ENCODE results near the gene KCNMA1. TPM values are rescaled to one million over a fixed set of nuclear protein-coding genes. Genes with fewer than 3 reads are reported as not detected.
A peak's percentile ranks its signal among the peaks of the same experiment; 100 is the strongest.
"Not testable (repeated sequence)": the region's sequence is repeated elsewhere in the genome, so short reads cannot be mapped to it uniquely, and the experiment has no call there.

The KCNMA1 gene
- total RNA-seq, 1 donor from 2014 or later = 6.7 TPM

DNA sequence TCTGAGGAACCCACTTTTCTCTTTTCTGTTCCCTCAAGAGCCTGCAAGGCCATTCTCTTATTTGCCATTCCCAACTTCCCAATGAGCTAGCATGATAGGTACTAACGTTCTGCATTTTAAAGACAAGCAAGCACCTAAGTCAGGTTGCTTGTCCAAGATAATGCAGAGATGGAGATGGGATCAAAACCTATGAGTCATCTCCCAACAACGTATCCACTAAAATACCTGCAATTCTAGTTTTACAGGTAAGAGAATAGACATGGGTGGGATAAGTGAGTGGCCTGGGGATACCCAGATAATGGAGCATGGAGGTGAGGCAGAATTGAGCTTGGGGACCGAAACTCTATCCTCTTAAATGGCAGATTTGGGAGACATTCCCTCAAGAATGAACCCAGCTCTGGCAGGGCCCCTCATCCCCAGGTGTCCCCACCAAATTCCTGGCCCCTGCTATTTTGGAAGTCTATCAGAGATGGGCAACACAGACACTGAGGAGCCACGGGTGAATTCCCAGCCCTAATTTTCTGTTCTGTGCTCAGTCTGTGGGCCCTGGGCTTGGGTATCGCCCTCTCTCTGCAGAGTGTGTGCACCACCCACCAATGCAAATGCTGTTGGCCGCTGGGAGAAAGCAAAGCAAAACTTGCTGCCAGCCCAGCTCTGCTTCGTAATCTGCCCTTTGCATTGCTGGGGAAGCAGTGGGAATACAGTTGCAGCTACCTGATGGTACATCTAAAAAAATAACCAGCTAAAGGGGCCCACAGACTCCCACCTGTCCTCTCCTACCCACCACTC, 98.3 kb downstream of the KCNMA1 start:
- no peak for DNase-seq (ENCODE audit: extremely low read depth, low read depth, low spot score)

DNA sequence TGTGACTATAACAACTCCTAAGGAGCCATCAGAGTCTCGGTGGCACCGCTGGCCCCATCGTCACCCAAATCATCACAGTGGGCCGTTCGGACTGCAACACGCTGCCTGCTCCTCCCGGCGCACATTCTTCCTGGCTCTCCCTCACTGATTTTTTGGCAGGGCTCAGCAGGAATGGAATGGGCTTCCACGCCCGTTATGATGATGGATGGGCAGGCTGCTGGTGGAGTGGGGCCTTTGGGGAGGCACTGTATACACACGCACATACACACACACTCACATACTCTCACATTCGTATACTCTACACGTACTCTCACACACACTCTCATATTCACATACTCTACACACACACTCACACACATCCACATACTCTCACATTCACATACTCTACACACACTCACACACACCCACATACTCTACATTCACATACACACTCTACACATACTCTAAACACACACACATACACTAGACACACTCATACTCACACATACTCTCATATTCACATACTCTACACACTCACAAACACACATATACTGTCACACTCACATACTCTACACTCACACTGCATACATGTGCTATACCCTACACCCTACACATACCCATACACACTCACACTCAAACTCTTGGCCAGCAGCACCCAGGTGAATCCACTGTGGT, 99.8 kb downstream of the KCNMA1 start:
- DNase-seq (ENCODE audit: extremely low read depth, low read depth, low spot score) = no peak

DNA sequence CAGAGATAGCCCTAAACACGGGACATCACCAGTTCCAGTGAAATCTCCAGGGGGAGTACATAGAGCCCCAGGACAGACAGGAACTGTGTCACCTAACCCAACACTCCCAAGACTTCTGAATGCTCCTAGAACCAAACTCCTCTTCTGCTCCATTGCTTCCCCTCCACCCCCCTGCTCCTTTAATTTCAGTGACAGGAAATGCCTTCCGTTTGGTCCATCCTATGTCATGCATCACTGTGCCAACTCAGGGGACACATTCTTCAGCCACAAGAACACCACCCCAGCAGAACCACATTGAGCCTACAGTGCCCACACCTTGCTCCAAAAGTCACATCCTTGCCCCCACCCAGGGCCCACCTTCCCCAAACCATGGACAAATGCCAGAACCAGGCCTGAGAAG, 100.5 kb downstream of the KCNMA1 start:
- DNase-seq (ENCODE audit: extremely low read depth, low read depth, low spot score) = no peak

DNA sequence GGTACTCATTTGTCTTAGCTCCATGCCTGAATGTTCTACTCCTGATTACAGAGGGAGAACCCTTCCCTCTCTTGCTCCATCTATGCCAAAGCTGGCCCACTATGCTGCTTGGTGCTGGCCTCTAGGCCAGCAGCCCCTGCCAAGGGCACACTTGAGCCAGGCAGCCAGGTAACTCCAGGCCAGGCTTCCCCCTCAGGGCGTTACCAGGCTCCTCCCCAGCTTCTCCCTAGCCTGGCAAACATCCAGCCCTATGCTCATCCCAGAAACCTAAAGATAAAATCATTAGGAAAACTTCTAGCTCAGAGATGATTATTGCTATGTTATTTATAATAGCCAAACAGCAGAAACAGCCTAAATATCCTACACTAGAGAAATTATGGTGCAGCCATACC, 103.7 kb downstream of the KCNMA1 start:
- no peak for DNase-seq (ENCODE audit: extremely low read depth, low read depth, low spot score)

- no peak for DNase-seq (ENCODE audit: extremely low read depth, low read depth, low spot score)
These were observed 104.3 kb downstream of the KCNMA1 start for GRCh38 chr10:77533146-77533886.

GRCh38 chr10:77532068-77532467, 105.5 kb downstream of the KCNMA1 start:
- DNase-seq (ENCODE audit: extremely low read depth, low read depth, low spot score) = no peak

DNA sequence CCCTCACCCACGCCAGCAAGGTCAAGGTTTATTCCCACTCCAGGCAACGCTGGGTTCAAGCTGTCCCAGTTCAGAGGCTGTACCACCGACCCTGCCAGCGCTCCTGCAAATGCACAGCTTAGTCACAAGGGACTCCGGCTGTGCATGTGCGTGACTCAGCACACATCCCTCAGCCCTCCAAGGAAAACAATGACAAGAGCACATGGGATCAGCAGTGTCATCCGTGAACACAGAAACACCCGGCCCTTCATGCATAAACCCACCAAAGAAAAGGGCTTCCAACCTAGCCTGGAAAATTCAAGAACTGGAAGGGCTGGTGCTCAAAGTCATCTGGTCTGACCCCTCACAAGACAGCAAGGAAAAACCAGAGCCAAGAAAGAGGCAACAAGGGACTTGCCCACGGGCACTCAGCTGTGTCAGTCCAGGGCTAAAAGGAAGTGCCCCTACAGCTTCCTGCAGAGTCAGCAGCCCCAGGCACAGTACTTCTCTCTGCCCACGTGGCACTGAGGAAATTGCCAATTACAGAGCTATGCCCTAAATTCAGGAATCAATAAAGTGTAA, 106.1 kb downstream of the KCNMA1 start:
- DNase-seq (ENCODE audit: extremely low read depth, low read depth, low spot score) = peak; percentile 4

DNA sequence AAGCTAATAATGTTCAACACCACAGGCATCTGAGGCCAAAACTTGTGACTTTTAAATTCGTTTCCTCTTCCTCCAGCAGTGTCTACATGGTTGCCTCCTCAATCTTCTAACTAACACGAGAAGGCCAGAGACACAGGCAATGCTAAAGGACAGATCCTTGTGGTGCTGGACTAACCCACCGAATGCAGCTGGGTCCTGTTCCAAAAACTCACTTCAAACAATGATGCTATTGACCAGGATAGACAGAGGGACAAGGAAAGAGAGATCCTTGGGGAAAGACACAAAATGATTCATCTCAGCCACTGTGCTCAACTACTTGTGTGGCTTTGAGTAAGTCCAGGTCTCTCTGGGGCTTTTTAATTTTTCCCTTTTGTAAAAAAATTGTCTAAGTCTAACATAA, 107.6 kb downstream of the KCNMA1 start:
- no peak for DNase-seq (ENCODE audit: extremely low read depth, low read depth, low spot score)

DNA sequence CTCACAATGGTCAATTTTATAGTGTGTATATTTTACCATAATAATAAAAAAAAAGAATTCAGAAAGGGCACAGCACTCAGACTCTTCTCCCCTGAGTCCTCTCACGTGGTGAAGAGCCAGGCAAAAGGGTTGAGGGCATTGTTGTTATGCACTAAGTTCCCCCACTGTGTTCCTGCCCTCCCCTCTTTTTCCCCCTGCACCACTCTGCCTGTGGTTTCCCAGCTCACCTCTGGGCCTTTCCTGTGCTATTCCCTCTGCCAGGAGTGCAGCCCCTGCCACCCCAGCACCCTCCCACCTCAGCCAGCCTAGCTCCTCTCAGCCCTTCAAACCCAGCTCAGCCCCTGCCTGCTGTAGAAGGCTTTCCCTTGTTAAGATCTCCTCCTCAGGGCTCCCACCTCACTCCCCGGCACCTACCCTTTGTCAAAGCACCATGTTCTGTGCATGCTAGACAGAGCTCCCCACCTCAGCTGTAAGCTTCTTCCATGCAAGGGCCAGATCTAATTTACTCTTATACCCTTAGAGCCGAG, 108.5 kb downstream of the KCNMA1 start:
- DNase-seq (ENCODE audit: extremely low read depth, low read depth, low spot score) = no peak

DNA sequence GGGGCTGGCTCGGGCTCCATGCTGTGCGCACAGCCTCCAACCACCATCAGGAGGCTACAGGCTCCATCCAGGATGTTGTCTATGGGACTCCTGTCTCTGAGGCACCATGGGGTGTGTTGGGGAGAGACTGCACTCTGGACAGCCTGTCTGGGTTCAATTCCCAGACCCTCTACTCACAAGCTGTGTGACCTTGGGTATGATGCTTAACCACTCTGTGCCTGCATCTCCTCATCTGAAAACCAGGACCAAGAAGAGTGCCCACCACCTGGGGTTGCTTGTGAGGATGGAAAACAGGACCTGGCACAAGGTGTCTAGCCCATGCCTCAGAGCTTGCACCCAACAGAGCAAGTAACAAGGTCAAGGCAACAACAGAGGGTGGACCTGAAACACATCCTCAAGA, 109.8 kb downstream of the KCNMA1 start:
- DNase-seq (ENCODE audit: extremely low read depth, low read depth, low spot score) = no peak

DNA sequence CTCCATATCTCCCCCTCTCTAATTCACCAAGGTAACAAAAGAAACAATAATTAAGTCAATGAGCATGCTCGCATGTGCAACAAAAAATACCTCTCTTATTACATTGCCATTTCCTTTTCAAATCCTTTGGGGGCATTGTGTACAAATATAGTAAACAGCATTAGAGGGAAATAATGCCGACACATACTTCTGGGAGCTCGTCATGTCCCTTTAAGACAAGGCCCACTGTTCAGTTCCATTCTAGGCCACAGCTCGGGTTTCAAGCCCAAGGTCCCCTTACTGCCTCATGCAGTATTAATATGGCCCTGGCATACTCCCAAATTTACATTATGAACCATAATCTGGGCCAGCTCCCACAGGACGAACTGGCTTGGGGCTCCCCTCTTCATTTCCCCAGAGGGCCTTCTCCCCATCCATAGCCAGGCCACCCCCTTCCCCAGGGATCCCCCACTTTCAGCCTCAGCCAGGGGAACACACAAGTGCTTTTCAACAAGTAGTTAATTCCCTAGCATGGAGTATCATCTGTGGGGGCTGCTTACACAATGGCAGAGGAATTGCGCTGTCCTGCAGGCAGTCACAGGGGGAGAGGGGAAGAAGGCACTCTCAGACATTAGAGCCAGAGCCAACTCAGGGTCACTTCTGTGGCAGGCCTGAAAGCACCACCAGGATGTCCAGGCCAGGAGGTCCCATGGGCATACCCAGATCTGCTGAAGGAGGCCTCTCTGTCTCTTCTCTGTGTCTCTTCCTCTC, 110.6 kb downstream of the KCNMA1 start:
- DNase-seq (ENCODE audit: extremely low read depth, low read depth, low spot score) = no peak

DNA sequence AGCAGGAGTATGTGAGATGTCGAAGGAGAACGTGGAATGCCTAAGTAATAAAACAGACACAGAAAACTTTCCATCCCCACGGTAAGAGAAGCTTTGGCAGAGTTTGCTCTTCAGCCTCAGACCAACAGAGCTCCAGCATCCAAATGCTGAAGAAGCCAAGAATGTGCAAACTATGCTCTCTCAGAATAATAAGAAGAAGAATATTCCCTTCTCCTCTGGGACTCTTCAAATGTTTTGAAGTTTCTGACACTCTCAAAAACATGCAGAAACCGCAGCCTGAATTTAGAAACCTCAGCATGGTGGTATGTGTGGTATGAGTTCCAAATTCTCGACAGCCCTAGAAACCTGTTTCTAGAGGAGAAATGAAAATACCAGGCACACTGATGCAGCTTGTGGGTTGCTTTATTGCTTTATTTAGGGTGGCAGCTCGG, 113.3 kb downstream of the KCNMA1 start:
- no peak for DNase-seq (ENCODE audit: extremely low read depth, low read depth, low spot score)

DNA sequence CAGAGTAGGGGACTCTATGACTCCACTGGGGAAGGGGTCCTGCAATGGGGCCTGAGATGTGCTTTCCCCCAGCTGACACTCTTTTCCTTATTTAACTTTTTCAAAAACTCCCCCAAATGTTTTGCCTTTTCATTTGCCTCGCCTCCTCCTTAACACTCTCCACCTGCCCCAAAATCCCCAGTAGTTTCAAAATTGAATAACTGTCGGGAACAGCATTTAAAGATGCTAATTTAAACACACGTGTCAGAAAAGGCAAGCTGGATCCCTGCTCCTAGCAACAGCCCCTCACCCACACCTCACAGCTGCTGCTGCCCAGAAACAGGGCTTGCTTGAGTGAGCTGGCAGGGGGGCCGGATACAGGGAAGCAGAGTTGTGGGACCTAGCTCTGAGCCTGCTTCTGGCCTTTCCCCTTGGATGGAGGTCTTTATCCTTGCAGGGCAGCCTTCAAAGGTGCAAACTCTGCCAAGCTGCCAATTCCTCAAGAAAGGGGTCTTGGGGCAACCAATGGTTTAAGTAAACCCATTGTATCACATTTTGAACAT, 115.3 kb downstream of the KCNMA1 start:
- no peak for DNase-seq (ENCODE audit: extremely low read depth, low read depth, low spot score)

DNA sequence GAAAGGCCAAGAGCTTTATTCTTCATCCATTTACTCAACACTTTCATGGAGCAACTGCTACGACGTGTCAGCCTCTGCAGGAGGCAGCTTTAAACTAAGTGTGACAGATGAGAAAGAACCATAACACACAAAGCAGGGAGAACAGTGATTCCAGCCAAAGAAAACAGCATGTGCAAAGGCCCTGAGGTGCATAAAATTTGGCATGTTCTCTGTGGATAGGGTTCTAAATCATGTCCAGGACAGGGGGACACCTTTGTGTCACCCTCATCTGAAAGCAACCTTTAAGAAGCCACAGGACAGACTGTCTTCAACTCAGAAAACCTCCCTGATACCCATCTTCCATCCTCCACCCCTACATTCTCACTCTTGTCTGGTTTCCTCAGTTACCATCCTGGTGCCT, 116.6 kb downstream of the KCNMA1 start:
- no peak for DNase-seq (ENCODE audit: extremely low read depth, low read depth, low spot score)

DNA sequence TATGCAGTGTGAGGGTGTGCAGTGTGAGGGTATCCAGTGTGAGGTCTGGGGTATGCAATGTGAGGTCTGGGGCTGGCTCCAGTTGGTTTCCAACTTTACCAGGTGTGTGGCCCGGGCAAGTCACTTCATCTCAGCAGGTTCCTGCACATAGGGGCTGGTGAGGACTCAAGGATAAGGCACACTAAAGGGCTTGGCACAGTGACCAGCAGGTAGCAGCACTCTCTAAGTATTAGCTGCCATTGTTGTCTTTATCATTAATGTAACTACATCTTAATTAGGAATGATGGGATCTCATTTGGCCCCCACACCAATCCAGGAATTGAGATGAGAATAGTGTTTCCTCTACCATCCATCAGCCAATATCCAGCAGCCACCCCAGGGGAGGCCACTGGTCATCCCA, 117.3 kb downstream of the KCNMA1 start:
- no peak for DNase-seq (ENCODE audit: extremely low read depth, low read depth, low spot score)

- not testable (repeated sequence) for DNase-seq (ENCODE audit: extremely low read depth, low read depth, low spot score)
These were observed 117.8 kb downstream of the KCNMA1 start for GRCh38 chr10:77519791-77520190.

DNA sequence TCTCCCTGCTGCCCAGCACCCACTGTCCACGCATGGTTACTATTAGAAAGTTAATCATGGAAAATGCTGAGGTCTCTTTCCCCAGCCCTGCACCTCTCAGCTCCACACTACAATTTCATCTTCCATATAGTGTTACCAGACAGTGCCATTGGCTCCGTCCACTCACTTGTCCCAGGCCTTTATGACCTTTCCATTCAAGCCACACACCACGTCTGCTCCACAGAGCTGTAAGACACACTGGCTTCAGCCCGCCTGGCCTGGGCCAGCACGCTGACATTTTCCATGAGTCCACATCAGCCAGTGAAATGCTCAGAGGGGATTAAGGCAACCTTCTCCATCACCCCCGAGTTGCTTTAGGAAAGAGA, 118.7 kb downstream of the KCNMA1 start:
- no peak for DNase-seq (ENCODE audit: extremely low read depth, low read depth, low spot score)

GRCh38 chr10:77518241-77518909, 119.2 kb downstream of the KCNMA1 start:
- no peak for DNase-seq (ENCODE audit: extremely low read depth, low read depth, low spot score)

GRCh38 chr10:77516575-77516974, 121.0 kb downstream of the KCNMA1 start:
- no peak for DNase-seq (ENCODE audit: extremely low read depth, low read depth, low spot score)

GRCh38 chr10:77514870-77515269, 122.7 kb downstream of the KCNMA1 start:
- no peak for DNase-seq (ENCODE audit: extremely low read depth, low read depth, low spot score)

Data from glomerular endothelial cell (primary cell).